RWPE1 (cell line): ENCODE data around the gene NTNG2.

Source experiments
- CTCF ChIA-PET: fragments of 350-600 bp; sonication (Branson Sonifier 250); formaldehyde crosslinking; extraction: SDS; loops from one replicate; lab custom pipeline; 2021; lab: Yijun Ruan, JAX
- POLR2A ChIA-PET: fragments of 400-600 bp; formaldehyde crosslinking; extraction: SDS; loops from one replicate; lab custom pipeline; 2020; ENCODE audit warnings: antibody characterized with exemption; ENCODE audit not compliant: low non-redundant PET; lab: Yijun Ruan, JAX
- DNase-seq: peaks from one replicate; pipeline ENCODE4 v3.0.0; 2012; ENCODE audit warnings: low spot score
- H3K27ac ChIP-seq: fragments of 450-650 bp; 2 replicates; pipeline ENCODE4 v1.5.1; 2017
- TF ChIP-seq, protein P1 (sequence below): fragments of 450-650 bp; conservative IDR thresholded peaks from 2 replicates; pipeline ENCODE4 v1.5.1; 2017; ENCODE audit warnings: low read depth, mild to moderate bottlenecking

NTNG2 gene

DNA sequence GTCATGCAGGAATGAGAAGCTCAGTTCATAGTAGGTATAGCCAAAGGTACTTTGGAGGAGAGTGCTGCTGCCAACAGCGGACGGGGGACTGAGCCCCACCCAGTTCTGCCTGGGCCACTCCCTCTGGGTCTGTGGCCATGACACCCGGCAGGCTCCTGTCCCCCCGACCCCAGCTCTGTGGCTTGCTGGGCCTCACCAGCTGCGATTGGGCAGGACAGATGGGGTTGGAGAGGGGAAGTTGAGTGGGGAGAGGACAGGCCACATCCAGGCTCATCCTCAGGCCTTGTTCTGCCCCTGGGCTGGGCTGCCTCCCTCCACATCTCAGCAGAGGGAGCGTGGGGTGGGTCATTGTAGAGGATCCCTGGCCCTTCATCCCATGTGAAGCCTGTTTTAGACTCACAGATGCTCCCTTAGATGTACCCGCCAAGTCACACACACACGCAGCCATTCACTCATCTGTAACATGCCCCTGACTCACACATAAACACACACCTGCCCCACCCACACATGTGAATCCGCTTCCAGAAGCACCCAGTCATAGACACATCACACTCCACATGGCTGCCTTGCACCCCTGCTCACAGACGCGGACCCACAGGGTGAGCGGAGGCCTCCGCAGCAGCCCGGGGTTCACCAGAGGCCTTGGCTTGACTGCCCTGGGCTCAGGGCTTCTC, 48.8 kb downstream of the NTNG2 start:
- peak; percentile 70 for DNase-seq
- TF ChIP-seq, protein P1, sequence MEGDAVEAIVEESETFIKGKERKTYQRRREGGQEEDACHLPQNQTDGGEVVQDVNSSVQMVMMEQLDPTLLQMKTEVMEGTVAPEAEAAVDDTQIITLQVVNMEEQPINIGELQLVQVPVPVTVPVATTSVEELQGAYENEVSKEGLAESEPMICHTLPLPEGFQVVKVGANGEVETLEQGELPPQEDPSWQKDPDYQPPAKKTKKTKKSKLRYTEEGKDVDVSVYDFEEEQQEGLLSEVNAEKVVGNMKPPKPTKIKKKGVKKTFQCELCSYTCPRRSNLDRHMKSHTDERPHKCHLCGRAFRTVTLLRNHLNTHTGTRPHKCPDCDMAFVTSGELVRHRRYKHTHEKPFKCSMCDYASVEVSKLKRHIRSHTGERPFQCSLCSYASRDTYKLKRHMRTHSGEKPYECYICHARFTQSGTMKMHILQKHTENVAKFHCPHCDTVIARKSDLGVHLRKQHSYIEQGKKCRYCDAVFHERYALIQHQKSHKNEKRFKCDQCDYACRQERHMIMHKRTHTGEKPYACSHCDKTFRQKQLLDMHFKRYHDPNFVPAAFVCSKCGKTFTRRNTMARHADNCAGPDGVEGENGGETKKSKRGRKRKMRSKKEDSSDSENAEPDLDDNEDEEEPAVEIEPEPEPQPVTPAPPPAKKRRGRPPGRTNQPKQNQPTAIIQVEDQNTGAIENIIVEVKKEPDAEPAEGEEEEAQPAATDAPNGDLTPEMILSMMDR, result no peak
- H3K27ac ChIP-seq, result no peak overlapping the region
- POLR2A ChIA-PET, result no interaction called here
- CTCF ChIA-PET, result interaction anchor here (0.6 to 0.7 kb wide), 2 partner anchors 11 to 41 kb away, joined by 3 to 5 read pairs; no protein-coding TSS in a partner anchor

DNA sequence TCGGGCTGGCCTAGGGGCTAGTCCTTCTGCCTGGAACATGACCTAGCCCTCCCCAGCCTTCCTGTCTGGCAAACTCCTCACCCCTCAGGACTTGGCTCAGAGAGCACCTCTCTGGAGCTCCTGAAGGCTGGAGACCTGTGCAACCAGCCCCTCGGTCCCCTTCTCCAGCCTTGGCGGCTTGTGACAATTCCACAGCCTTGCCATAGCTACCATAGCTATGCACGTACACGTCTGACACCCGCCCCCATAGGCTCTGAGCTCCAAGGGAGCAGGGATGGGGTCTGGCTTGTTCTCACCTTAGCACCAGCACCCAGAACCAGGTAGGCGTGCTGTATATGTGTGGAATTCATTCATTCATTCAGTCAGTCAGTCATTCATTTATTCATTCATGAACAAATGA, 49.7 kb downstream of the NTNG2 start:
- ChIA-PET POLR2A (no interaction called here), CTCF (no interaction called here)
- no peak for DNase-seq
- TF ChIP-seq, protein P1, result no peak
- no peak overlapping the region for H3K27ac ChIP-seq

DNA sequence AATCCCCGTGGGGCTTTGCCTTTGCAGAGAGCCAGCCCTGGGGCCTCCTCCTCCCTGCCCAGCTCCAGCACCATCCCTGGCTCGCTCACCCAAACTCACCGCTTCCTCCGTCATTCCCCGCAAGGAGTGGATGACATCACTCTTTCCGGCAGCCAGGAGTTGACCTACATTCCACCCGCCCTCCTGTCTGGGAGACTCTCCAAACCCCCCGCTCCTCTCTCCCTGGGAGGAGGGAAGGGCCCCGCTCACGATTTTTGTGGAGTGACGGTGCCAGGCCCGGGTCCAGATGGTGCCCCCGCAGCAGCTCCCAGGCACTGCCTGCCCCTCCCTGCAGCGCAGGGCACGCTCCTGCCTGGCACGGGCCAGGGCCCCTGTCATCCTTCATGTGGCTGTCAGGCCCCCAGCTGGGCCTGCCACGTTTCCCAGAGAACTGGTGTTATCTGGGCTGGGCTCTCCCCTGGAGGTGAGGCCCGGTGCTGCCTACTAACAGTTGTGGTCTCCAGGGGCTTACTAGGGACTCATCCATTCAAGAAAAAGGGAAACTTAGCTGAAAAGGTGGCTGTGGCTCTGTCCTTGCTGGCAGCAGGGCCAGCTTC, 52.3 kb downstream of the NTNG2 start:
- CTCF ChIA-PET, result interaction anchor here (1.3 kb wide), 1 partner anchor 44 kb away, joined by 4 read pairs; no protein-coding TSS in a partner anchor
- peak; percentile 95 for DNase-seq
- POLR2A ChIA-PET, result no interaction called here

DNA sequence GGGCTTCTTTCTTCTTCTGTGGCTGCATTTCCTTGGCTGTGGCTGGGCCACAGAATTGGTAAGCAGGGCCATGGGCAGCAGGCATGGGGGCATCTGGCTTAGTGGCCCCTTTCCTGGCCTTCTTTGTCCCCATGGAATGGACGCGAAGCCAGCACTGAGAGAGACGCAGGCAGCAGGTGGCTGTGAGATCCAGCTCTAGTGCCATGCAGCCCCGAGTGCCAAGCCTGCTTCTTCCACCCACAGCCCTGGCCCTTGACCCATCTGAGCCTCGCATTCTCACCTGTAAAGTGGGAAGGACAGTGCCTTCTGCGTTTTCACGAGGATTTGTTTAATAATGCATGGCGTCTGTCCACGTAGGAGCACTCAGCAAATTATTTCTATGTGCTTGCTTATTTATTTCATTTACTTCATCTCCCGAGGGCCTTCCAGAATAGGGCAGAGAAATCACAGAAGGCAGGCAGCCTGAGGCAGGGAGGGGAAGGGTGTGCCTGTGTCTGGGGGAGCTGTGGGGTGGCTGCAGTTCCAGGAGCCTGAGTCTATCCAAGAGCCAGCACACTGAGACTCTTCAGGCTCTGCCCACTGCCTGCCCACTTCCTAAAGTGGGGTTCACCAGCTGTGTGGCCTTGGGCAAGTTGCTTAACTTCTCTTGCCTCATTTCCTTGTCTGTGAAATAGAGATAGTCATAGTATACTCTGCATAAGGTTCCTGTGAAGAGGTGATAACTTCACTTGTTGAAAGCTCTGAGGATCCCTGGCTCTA, 55.2 kb downstream of the NTNG2 start:
- TF ChIP-seq, protein P1, result no peak
- H3K27ac ChIP-seq, result no peak overlapping the region
- CTCF ChIA-PET, result interaction anchor here (0.6 to 0.9 kb wide), 2 partner anchors 19 to 186 kb away, joined by 4 to 6 read pairs; no protein-coding TSS in a partner anchor
- no peak for DNase-seq
- POLR2A ChIA-PET, result no interaction called here

More for the DNA sequence above, 52.3 kb downstream of the NTNG2 start:
- TF ChIP-seq, protein P1, result no peak
- H3K27ac ChIP-seq, result peak overlapping the region; percentile 23

DNA sequence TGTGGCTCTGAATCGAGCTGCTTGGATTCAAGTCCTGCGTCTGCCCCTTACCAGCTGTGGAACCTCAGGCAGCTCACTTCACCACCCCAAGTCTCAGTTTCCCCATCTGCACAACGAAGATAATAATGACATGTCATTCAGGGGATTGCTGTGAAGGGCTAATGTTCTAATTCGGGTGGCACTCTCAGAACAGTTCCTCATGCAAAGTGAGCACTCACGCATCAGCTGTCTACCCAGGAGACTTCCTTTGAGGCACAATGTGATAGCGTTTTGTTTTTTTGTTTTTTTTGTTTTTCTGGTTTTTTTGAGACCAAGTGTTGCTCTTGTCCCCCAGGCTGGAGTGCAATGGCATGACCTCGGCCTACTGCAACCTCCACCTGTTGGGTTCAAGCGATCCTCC, 56.4 kb downstream of the NTNG2 start:
- DNase-seq, result no peak
- POLR2A ChIA-PET, result no interaction called here
- no peak overlapping the region for H3K27ac ChIP-seq
- CTCF ChIA-PET, result interaction anchor here (0.6 to 1.2 kb wide), 3 partner anchors 12 to 207 kb away, joined by 3 to 4 read pairs (median 3); no protein-coding TSS in a partner anchor
- TF ChIP-seq, protein P1, result no peak

DNA sequence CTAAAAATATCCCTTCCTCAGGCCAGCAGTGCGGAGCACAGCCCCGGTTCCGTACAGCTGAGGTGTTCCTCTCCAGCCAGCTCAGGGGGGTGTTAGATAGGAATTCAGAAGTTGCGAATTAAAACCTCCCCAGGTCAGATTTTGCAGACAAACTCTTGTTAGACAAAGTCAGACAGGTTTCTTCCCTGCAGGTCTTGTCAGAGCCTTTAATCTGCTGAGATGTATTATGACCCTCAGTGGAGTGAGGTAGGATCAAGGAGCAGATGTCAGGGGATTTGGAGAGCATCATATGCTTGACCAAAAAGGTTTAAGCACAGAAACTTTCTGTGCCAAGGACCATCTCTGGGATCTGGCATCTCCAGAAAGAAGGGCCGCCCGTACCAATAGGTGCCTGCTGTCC, 60.1 kb downstream of the NTNG2 start:
- ChIA-PET POLR2A (no interaction called here), CTCF (interaction anchor here (0.6 to 0.7 kb wide), 3 partner anchors 15 to 39 kb away, joined by 3 read pairs; no protein-coding TSS in a partner anchor)
- TF ChIP-seq, protein P1, result no peak
- no peak overlapping the region for H3K27ac ChIP-seq
- DNase-seq, result no peak
